Rectal smooth muscle tissue (tissue), 1 donor: ENCODE results near the gene TPCN1.

Experiments
- H3K27ac ChIP-seq: one replicate; pipeline ENCODE4 v1.7.0; 2013; ENCODE audit warnings: low read depth, low read length, inconsistent platforms
- H3K27me3 ChIP-seq: one replicate; pipeline ENCODE4 v1.7.0; 2013; ENCODE audit warnings: low read length; ENCODE audit not compliant: control insufficient read depth, insufficient read depth
- H3K36me3 ChIP-seq: one replicate; pipeline ENCODE4 v1.7.0; 2013; ENCODE audit warnings: low read length; ENCODE audit not compliant: control insufficient read depth, insufficient read depth
- H3K4me1 ChIP-seq: one replicate; pipeline ENCODE4 v1.7.0; 2013; ENCODE audit warnings: low read length; ENCODE audit not compliant: control insufficient read depth, insufficient read depth
- H3K4me3 ChIP-seq: one replicate; pipeline ENCODE4 v1.7.0; 2013; ENCODE audit warnings: low read length
- H3K9ac ChIP-seq: one replicate; pipeline ENCODE4 v1.7.0; 2013; ENCODE audit warnings: low read length

The TPCN1 gene

GRCh38 chr12:113216027-113216426 lies 5.2 kb upstream of the TPCN1 start:
- Histone ChIP-seq H3K36me3 (no peaks in the 10 kb centered on the region), H3K4me3 (no peak overlapping the region), H3K4me1 (no peaks in the 10 kb centered on the region), H3K27me3 (no peaks in the 10 kb centered on the region), H3K27ac (no peak overlapping the region), H3K9ac (no peak overlapping the region)

- Histone ChIP-seq H3K4me1 (peaks cover 18% of the 10 kb centered on the region), H3K4me3 (peak overlapping the region; percentile 70), H3K36me3 (no peaks in the 10 kb centered on the region), H3K27ac (no peak overlapping the region), H3K9ac (no peak overlapping the region), H3K27me3 (no peaks in the 10 kb centered on the region)
Observed at GRCh38 chr12:113220593-113221180, 577 bp upstream of the TPCN1 start.

GRCh38 chr12:113221997-113222729 lies 899 bp downstream of the TPCN1 start:
- no peaks in the 10 kb centered on the region for H3K27me3 ChIP-seq
- H3K27ac ChIP-seq, result peak overlapping the region; percentile 91
- H3K36me3 ChIP-seq, result peaks cover 5% of the 10 kb centered on the region
- peak overlapping the region; percentile 97 for H3K4me3 ChIP-seq
- H3K9ac ChIP-seq, result peak overlapping the region; percentile 87
- peaks cover 18% of the 10 kb centered on the region for H3K4me1 ChIP-seq

DNA sequence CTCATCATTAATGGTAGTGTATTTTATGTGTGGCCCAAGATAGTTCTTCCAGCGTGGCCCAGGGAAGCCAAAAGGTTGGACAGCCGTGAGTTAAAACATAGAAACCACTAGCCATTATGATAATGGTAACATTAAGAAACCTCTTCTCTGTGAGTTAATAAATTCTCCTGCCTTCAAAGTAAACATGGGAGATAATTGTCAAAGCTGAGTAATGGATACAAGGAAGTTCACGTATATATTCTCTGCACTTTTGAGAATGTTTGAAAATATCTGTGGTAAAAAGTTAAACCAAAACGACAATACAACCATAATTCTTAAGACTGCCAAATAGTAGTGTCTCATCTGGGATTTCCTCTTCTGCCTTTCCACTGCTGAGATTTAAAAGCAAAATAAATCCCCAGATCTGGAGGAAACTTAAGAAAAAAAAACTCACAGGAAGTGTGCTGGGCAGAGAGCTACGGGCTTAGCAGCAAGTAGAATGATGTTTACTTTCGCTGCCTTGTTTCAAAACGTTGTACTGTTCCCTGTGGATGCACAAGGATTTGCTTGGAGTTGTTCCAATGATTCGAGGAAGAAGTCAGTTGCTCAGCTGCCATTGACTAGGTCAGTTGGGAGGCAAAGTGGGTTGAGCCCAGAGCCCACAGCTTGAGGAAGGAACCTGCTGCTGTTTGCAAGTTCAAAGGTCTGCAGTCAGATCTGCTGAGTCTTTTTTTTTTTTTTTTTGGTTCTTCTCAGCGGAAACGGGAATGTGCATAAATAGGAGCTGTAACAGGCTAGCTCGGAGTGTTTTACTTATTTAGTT lies 1.7 kb downstream of the TPCN1 start:
- H3K27ac ChIP-seq, result peak overlapping the region; percentile 91
- H3K27me3 ChIP-seq, result no peaks in the 10 kb centered on the region
- peaks cover 18% of the 10 kb centered on the region for H3K4me1 ChIP-seq
- H3K36me3 ChIP-seq, result peaks cover 10% of the 10 kb centered on the region
- H3K4me3 ChIP-seq, result peak overlapping the region; percentile 97
- H3K9ac ChIP-seq, result peak overlapping the region; percentile 24

DNA sequence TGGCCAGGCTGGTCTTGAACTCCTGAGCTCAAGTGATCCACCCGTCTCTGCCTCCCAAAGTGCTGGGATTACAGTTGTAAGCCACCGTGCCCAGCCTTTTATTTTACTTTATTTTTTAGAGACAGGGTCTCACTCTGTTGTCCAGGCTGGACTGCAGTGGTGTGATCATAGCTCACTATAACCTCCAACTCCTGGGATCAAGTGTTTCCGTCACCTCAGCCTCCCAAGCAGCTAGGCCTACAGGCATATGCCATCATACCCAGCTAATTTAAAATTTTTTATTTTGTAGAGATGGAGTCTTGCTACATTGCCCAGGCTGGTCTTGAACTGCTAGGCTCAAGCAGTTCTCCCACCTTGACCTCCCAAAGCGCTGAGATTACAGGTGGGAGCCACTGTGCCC lies 3.7 kb downstream of the TPCN1 start:
- peaks cover 18% of the 10 kb centered on the region for H3K4me1 ChIP-seq
- H3K9ac ChIP-seq, result no peak overlapping the region
- H3K27me3 ChIP-seq, result no peaks in the 10 kb centered on the region
- H3K27ac ChIP-seq, result no peak overlapping the region
- peaks cover 20% of the 10 kb centered on the region for H3K36me3 ChIP-seq
- no peak overlapping the region for H3K4me3 ChIP-seq

DNA sequence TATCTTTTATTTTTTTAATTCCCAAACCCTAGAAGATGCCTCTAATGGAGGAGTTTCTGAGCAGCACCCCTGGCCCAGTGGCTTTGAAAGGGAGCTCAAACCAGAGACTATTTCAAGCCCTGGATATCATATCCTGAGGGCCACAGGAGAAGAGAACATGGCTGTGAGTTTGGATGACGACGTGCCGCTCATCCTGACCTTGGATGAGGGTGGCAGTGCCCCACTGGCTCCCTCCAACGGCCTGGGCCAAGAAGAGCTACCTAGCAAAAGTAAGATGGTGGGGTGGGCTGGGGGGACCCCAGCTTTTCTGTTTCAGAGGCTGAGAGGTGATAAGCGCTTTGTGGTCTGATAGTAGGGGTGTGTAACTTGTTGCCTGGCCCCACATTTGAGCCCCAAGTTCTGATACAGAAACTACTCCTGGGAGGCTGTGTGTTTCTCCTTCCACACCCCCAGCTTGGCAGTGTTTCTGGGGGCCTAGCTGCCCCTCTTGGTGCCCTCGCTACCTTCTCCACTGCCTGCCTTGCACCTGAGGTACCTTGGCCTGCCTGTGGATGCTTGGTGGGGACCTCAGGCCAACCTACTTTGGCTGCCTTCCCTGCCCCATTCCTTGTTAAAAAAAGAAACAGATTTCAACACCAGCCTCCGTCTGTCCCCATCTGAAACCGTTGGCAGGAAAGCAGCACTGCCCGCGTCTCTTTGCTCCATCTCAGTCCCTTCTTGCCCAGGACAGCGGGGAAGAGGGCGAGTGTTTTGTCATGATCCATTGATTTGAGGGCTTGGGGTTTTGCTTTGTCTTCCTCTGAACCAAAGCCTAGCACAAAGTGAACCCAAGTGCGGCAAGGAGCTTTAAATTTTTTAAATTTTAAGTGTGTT lies 5.7 kb downstream of the TPCN1 start:
- Histone ChIP-seq H3K27ac (no peak overlapping the region), H3K9ac (no peak overlapping the region), H3K4me1 (peaks cover 17% of the 10 kb centered on the region), H3K4me3 (no peak overlapping the region), H3K36me3 (peaks cover 31% of the 10 kb centered on the region), H3K27me3 (no peaks in the 10 kb centered on the region)

DNA sequence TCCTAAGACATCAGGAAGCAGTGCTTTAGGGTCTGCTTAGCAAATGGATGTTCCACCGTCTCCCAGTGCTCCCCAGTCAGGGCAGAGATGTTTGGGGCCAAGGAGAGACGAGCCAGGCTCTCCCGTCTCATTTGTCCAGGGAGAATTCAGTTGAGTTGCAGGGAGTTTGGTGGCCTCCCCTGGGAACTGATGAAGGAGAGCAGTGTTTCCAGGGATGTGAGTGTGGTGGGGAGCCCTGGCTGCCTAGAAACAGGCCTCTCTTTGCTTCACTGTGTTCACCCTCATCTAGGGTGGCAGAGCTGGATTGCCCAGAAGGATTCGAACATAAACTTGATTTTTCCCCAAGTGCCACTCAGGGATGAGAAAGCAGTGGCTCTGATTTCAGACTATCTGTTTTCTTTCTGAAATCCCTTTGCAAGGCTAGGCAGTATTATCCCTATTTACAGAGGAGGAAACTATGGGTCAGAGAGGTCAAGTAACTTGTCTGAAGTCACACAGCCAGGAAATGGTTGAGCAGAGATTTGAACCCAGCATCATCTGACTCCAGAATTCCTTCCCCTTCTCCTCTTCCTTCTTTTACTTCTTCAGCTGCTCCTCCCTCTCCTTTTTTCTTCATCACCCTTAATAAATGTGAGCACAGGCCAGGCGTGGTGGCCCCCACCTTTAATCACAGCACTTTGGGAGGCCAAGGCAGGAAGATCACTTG lies 6.6 kb downstream of the TPCN1 start:
- no peak overlapping the region for H3K27ac ChIP-seq
- H3K9ac ChIP-seq, result no peak overlapping the region
- peaks cover 32% of the 10 kb centered on the region for H3K36me3 ChIP-seq
- H3K27me3 ChIP-seq, result no peaks in the 10 kb centered on the region
- H3K4me3 ChIP-seq, result no peak overlapping the region
- peaks cover 8% of the 10 kb centered on the region for H3K4me1 ChIP-seq

- H3K4me1 ChIP-seq, result peaks cover 3% of the 10 kb centered on the region
- no peak overlapping the region for H3K9ac ChIP-seq
- peaks cover 36% of the 10 kb centered on the region for H3K36me3 ChIP-seq
Observed at GRCh38 chr12:113228394-113229028, 7.2 kb downstream of the TPCN1 start.

DNA sequence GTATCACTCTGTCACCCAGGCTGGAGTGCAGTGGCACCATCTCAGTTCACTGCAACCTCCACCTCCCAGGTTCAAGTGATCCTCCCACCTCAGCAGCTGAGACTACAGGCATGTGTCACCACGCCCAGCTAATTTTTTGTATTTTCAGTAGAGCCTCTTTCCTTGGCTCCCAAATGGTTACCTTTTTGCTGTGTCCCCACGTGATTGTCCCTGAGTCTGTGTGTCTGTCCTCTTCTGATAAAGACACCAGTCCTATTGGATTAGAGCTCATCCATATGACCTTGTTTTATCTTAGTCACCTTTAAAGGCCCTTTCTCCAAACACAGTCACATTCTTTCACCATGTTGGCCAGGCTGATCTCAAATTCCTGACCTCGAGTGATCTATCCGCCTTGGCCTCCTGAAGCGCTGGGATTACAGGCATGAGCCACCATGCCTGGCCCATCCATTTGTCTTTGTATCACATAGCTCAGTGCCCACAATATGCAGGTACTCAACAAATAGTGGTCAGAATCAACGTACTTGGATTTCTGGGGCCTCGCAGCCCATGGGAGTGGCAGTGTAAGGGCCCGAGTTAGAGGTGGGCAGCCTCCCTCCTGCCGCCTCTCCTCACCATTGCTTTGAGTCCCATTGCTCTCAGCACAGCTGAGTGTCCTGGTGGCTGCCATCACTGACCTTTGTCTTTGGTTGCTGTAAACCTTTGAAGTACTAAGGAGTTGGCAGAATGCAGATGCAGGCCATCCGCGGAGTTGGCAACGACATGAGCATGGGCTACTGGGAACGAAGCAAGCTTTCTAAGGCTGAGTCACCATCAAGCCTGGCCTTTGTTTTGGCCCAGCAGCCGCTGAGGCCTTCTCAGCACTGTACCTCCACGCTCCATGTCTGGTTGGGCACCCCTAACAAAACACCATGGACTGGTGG lies 9.3 kb downstream of the TPCN1 start:
- Histone ChIP-seq H3K27ac (no peak overlapping the region), H3K36me3 (peaks cover 45% of the 10 kb centered on the region), H3K4me3 (no peak overlapping the region), H3K4me1 (no peaks in the 10 kb centered on the region), H3K9ac (no peak overlapping the region), H3K27me3 (no peaks in the 10 kb centered on the region)

More at GRCh38 chr12:113228394-113229028, 7.2 kb downstream of the TPCN1 start:
- H3K27me3 ChIP-seq, result no peaks in the 10 kb centered on the region
- no peak overlapping the region for H3K27ac ChIP-seq
- no peak overlapping the region for H3K4me3 ChIP-seq

DNA sequence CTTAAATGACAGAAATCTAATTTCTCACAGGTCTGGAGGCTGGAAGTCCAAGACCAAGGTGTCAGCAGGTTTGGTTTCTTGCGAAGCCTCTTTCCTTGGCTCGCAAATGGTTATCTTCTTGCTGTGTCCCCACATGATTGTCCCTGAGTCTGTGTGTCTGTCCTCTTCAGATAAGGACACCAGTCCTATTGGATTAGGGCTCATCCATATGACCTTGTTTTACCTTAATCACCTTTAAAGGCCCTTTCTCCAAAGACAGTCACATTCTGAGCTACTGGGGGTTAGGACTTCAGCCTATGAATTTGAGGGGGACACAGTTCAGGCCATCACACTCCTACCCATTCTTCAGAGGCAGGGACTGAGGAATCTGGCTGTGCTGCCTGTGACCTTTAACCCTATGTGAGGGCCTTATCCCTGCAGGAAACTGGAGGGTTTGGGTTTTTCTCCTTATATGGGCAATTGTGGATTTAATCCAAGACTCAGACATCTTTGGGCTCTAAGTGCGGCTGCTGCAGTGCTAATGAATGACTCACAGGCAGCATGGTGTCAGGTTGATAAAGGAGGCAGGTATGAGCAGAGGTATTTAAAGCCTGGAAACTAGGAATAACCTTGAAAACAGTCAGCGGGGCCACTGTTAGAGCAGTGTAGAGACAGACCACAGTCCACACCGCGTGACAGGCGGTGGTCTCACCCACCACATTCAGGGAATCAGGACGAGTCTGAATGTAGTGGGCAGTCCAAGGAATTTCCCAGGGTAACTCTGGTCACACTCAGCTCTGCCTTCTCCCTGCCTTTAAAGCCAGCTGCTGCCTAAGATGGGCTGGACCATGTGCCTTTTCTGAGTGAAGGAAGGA lies 10.2 kb downstream of the TPCN1 start:
- Histone ChIP-seq H3K27me3 (no peaks in the 10 kb centered on the region), H3K9ac (no peak overlapping the region), H3K27ac (no peak overlapping the region), H3K4me3 (no peak overlapping the region), H3K4me1 (no peaks in the 10 kb centered on the region), H3K36me3 (peaks cover 45% of the 10 kb centered on the region)
